Ammon's horn (tissue), 1 donor: ENCODE data around the gene ESYT3.

ENCODE experiments used
- DNase-seq: peaks from one replicate; pipeline ENCODE4 v3.0.0-alpha.2; 2016; ENCODE audit warnings: low spot score

The ESYT3 gene

GRCh38 chr3:138434276-138434874, at the start of gene ESYT3:
Gene ESYT3, plus strand, starts transcription at chr3:138434616. Its CDS starts 183 bp downstream, at chr3:138434799.
- DNase-seq, result peak; percentile 65

GRCh38 chr3:138384976-138385375, 49.4 kb upstream of the ESYT3 start:
- no peak for DNase-seq

- no peak for DNase-seq
Measured at GRCh38 chr3:138389144-138389601, 45.2 kb upstream of the ESYT3 start.

GRCh38 chr3:138389841-138390581, 44.4 kb upstream of the ESYT3 start:
- DNase-seq, result peak; percentile 62

- no peak for DNase-seq
Measured at GRCh38 chr3:138390582-138390932, 43.9 kb upstream of the ESYT3 start.

GRCh38 chr3:138394156-138394555, 40.3 kb upstream of the ESYT3 start:
- no peak for DNase-seq

- no peak for DNase-seq
Measured at GRCh38 chr3:138394686-138395085, 39.7 kb upstream of the ESYT3 start.

GRCh38 chr3:138395865-138396751, 38.3 kb upstream of the ESYT3 start:
- DNase-seq, result no peak

- no peak for DNase-seq
Measured at GRCh38 chr3:138396752-138397410, 37.5 kb upstream of the ESYT3 start.

- DNase-seq, result peak; percentile 48
Measured at GRCh38 chr3:138397983-138398382, 36.4 kb upstream of the ESYT3 start.

- DNase-seq, result no peak
Measured at GRCh38 chr3:138398791-138399575, 35.4 kb upstream of the ESYT3 start.

GRCh38 chr3:138399766-138400165, 34.6 kb upstream of the ESYT3 start:
- no peak for DNase-seq

GRCh38 chr3:138400651-138401070, 33.8 kb upstream of the ESYT3 start:
- DNase-seq, result no peak

GRCh38 chr3:138401834-138402233, 32.6 kb upstream of the ESYT3 start:
- DNase-seq, result no peak

GRCh38 chr3:138404121-138404520, 30.3 kb upstream of the ESYT3 start:
- DNase-seq, result no peak

GRCh38 chr3:138405001-138405400, 29.4 kb upstream of the ESYT3 start:
- no peak for DNase-seq

- DNase-seq, result no peak
Measured at GRCh38 chr3:138405486-138405885, 28.9 kb upstream of the ESYT3 start.

GRCh38 chr3:138406606-138407005, 27.8 kb upstream of the ESYT3 start:
- no peak for DNase-seq

GRCh38 chr3:138407236-138407907, 27.0 kb upstream of the ESYT3 start:
- DNase-seq, result no peak

GRCh38 chr3:138408751-138409570, 25.5 kb upstream of the ESYT3 start:
- DNase-seq, result no peak
